ENCODE data around the gene AFF4.
A peak's percentile ranks its signal among the peaks of the same experiment; 100 is the strongest.
"Not testable (repeated sequence)": the region's sequence is repeated elsewhere in the genome, so short reads cannot be mapped to it uniquely, and the experiment has no call there.

The AFF4 gene

DNA sequence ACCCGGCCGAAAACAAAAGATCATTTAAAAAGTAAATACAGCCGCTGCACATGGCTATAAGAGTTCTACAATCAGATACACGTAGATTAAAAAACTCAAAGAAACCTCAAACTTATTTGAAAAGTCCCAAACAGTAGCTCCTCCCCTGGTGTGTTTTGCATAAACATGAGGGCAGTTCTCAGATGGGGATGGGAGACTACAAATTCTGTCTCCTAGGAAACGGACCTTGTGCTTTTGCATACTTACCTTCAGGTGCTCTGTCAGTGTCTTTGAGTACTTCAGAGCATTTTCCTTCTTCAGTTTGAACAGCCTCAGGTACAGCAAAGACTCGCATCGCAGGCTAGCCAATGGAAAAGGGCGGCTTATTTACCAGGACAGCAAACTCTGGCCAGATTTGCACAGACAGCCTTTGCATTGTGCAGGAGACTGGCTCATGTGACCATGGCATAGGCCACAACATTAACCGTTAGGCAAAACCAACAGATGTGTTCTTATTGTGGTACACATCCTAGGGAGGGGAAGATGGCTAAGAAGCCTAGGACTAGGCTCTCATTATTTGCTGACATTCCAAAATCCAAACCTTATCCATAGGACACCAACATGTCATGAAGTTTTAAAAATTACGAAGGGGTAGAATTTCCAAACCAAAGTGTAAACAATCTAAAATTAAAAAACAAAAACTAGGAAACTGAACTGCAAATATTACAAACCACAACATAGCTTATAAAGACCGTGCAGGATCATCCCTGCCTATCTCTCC, 77.2 kb downstream of the AFF4 start:
- DNase-seq (ENCODE audit: low spot score): no peak

DNA sequence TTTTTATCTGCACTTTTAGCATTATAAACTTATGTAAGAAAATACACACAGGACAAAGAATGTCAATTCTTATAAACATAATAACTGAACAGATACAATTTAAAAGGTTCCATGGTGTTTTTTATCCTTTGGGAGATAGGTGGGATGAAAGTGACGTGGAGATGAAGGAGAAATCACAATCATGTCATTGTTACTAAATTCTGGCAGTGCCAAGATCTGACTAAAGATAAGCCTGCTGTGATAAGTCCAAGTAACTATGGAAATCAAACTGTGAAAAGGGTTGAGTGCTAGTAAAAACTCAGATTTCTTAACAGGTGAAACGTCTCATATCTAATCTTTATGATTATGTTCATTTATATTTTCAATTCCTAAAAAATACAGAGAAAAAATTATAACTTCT, 78.9 kb downstream of the AFF4 start:
- DNase-seq (ENCODE audit: low spot score): no peak

DNA sequence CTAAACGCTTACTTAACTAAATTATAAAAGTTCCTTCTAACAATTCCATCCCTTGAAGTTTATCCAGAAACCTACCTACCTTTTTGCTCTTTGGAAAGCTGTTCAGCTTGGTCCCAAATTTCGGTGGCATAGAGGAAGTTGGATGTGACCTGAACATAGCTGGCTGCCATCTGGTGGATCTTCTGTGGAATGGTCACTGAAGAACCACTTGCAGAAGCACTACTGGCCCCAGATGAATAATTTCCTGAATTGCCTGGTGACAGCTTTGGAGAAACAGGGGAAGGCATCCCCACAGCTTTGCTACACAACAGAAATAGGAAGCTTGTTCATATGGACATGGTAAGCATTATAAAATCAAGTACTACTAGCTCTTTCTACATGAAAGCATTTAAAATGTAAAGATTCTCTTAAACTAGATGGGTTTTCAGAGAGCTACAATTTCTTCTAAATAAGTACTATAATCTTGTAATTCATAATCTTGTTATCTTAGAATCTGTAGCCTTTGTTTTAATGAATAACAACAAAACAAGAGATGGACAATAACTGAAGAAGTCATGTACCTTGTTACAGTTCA, 80.1 kb downstream of the AFF4 start:
- peak; percentile 91 for DNase-seq (ENCODE audit: low spot score)

DNA sequence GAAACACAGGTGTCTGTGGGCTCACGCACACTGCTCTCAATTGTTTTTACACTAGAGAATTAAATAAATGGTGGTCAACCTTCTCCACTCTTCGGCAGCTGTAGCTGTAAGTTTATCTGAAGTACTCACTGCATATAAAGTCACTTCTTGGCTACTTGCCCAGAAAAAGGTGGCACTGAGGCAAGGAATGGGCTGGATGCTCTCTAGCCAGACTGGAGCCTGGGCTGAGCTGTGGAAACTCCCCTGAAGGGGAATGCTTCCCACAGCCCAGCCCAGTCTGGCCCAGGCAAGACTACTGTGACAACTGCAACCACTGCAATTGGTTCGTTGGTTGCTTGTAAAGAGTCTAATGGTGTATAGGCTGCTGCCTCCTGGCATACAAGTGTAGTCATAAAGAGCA, 85.5 kb downstream of the AFF4 start:
- peak; percentile 41 for DNase-seq (ENCODE audit: low spot score)

DNA sequence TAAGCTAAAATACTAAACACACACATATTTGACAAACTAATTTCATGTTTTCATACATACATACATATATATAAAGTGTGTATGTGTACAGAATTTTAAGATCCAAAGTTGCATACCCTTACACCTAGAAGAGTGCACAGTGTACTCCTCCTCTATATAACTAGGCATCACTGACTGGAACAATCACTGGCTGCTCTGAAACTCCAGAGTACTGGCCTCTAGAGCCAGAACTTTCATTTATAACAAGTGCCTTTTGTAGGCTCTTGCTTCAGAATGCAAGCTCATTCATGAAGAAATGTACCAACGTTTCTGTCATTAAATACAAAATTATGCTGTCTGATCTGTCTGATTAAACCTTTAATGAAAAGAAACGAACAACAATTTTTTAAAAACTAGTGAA, 86.0 kb downstream of the AFF4 start:
- DNase-seq (ENCODE audit: low spot score): no peak

DNA sequence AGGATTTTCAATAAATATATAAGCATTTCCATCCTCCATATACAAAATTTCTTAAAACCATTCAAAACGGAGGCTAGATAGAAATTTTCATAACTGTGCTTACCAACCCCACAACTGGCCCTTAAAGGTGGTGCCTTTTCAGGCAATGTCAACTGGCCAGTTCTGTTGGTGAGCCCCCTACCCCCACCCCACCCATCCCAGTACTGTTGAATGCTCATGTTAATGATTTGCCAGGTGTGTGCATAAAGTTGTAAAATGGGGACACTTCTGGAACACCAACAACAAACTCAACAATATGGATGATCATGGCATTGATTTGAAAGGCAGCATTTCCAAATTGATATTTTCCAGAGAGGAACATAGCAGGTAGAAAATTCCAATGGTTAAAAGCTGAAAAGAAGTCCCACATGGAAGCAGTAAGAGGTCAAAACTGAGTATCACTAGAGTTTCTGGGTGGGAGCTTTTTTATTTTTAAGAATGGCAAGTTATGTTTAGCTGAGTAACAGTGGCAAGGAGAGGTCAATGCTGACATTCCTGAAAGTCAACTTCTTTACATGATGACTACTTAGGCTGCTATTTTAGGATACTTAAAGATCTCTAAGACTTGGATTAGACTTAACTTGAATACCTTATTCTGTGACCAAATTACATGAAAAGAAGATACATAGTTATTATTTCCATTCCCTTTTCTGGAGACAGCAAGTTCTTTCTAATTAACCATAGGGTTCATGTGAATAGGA, 87.2 kb downstream of the AFF4 start:
- DNase-seq (ENCODE audit: low spot score): no peak

DNA sequence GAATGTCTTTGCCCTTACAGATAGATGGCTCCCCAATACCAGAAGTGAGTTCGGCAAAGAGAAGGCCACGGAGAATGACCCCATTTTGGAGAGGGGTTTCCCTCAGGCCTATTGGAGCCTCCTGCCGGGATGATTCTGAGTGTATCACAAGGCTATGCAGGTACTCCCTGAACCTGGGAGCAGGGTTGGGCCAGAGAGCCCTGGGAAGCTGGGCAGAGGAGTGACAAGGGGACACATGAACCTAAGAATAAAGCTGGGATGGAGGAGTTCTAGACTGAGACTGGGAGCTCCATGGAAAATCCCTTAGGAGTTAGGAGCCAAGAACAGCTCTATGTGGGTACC, 89.5 kb downstream of the AFF4 start:
- DNase-seq (ENCODE audit: low spot score): no peak

DNA sequence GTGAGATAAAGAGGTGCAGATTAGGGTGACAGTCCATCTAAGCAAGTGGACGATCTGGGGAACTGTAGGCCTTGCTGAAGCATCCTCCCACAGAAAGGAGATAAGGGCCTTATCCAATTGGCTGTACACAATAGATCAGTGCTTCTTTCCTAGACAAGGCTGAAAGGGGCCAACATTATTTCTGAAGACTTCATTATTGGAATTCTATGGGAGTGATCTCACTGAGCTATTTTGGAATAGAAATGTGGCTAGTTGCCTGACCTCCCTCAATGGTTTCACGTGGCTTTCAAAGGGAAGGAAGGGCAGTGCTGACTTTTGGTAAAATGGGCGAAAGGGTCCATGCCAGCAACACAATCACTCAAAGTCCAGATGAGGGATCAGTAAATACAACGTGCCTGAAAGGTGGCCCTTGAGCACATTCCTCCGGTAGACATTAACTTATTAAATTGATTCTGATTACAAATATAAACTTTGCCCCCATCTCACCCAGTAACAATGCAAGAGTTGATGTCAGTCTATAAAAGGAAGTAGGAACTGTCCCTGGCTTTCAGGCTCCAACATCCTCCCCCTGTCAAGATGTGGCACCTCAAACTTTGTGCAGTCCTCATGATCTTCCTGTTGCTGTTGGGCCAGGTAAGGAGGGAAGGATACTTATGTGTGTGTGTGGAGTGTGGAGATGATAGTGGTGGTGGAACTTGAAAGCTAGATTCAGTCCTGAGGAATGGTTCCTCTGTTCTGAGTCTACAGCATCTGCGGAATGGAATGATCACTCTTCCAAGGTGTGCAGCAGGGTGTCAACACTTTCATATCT, 90.1 kb downstream of the AFF4 start, which contains the start of gene LEAP2:
TSS of gene LEAP2 (plus strand) at position 550 of the 811 bp plus-strand sequence. CDS start at position 577, 27 bp downstream.
- DNase-seq (ENCODE audit: low spot score): no peak

DNA sequence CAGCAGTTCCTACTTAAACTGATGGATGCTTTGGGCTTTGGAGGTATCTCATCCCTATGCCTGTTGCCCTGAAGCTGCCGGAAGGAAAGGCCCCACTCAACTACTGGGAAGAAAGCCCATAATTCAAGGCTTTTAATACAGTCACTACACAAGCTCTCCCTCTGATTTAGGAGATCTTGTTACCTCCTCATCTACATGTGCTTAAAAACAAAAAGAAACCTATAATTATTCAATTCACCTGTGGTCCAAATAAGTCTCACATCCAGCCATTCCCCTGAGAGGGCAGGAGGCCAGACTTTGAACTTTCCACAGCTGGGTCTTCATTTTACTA, 90.7 kb downstream of the AFF4 start:
- DNase-seq (ENCODE audit: low spot score): no peak

DNA sequence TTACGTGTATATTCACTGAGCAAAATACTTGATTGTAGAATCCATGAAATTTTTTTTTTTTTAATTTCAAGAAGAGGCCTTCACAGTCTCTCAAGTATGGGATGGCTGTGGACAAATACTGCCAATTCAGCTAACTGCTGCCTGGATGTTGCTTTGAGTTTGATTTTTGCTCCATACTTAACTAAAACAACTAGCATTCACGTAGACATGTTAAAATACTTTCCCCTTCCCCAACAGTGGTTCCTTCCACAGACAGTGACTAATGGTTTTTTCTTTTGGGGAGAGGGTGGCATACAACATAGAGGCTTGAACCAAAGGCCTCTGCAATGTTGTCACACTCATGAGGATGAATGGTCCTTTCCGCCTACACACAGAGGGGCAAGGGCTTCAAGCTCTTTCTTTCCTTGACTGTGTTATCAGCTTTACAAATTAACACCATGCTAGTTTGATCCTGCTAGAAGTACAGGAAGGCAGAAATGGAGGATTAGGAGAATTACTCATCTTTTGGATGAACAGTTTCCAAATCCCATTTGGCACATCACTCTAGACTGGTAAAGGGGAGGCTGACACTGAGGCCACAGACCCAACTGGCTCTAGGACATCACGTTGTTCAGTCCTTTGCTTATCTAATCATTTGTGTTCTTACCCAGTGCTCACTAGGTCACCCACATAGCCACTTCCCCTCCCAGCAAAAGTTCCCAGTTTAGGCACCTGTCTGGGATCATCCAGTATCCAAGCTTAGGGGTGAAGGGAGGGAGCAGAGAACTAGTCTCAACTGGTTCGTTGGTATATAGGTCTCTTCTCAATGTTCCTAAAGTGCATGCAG, 91.8 kb downstream of the AFF4 start:
- no peak for DNase-seq (ENCODE audit: low spot score)

DNA sequence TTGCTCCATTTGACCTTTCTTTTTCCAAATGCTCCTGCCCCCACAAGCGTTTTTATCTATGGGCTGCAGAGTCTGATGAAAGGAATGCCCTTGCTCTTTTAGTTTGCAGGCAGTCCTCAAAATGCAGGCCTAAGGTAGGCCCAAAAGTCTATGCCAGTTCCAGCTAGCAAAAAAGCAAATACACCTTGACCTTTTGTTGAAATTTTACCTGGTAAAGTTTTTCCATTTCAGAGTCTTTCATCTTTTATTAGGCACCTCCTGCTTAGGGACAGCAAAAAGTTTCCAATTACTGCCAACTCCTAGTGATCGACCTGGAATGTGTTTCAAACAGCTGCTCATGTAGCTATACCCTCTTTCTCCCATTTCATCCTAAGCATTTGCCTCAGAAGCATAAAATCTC, 92.6 kb downstream of the AFF4 start:
- DNase-seq (ENCODE audit: low spot score): no peak

DNA sequence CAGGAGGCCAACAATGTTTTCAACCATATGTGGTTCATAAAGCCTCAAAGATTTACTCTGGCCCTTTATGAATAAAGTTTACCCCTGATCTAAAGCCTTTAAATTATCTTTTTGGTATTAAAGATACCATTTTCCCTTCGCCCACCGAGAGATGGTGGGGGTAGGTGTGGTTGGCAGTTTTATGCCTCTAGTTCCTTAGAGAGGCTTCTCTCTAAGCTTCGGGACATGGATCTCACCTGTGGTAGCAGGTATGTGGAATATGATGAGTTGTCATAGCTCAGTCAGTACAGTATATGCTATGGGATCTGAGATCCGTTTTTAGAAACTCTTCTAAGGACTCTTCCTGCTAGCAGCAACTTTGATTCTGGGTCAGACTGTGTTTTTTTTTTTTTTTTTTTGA, 94.7 kb downstream of the AFF4 start:
- DNase-seq (ENCODE audit: low spot score): no peak

DNA sequence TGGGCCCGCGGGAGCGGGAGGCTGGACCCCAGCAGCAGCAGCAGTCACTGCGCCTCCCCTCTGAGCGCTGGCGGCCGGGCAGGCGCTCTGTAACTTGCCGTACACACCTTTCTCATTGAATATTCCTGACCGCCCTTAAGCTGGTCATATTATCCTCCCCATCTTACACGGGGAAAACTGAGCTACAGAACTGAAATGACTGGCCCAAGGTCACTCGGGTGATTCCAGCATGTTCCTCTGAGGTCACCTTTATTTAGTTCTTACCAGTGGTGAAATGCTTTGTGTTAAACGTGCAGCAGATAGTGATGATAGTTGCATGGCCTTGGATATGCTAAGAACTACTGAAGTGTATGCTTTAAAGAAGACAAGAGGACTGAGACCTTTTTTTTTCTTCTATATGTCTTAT, 96.4 kb downstream of the AFF4 start:
- DNase-seq (ENCODE audit: low spot score): no peak

DNA sequence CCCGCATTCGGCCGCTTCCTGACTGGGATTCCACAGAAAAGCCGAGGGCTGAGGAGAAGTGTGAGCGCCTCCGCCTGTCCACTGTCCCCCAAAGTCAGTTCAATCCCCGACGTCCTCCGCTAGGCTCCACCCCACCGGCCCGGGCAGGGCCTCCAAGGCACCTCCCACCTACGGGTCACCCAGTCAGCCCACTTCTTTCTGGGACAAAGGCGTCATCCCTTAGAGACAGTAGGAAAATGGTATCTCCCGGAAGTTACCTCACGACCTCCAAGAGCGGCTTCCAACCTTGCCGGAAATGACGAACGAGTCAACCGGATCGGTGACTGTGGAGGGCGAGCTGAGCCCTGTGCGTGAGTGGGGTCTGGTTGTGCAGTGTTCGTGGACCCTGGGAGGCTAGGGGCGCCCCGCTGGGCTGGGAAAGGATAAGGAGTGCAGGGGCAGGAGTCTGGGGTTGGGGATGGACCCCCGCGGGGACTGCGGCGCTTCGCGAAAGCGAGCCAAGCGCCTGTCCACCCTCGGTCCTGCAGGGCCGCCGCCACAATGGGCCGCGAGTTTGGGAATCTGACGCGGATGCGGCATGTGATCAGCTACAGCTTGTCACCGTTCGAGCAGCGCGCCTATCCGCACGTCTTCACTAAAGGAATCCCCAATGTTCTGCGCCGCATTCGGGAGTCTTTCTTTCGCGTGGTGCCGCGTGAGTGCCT, 96.9 kb downstream of the AFF4 start, which contains the start of the genes GDF9 and UQCRQ:
TSS of gene GDF9 (minus strand) at position 128 of the 704 bp plus-strand sequence. CDS start 1,936 bp downstream, outside the sequence.
TSS of gene UQCRQ (plus strand) at position 301 of the 704 bp plus-strand sequence. CDS start at position 541, 240 bp downstream.
- peak; percentile 100 for DNase-seq (ENCODE audit: low spot score)

DNA sequence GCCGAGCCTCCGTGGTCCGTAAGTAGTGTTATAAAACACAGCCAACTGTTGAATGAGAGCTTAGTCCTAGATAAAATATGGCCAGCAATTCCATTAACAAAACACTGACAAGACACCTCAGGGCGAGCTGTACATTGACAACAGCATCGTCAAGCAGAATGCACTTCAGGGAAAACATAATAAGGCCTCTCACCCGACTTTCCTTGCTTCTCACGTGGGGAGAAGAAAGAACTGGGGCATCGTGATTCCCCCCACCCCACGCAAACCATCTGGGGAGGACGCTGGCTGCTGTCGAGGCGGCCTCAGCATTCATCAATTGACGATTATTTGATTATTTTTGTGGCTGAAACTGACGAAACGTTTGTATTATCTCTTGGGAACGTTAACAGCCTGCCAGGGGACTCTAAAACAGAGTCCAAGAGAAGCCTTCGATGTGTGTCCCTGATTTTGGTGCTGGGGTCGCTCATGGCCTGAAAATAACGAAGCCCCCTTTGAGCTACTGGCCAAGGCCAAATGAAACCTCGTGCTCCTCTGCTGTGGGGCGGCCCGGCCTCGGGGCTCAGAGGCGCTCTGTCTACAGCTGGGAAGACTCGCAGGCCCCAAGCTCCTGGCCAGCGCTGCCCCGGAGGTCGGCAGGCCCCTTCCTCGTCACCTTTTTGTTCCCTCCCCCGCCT, 97.6 kb downstream of the AFF4 start:
- DNase-seq (ENCODE audit: low spot score): no peak

DNA sequence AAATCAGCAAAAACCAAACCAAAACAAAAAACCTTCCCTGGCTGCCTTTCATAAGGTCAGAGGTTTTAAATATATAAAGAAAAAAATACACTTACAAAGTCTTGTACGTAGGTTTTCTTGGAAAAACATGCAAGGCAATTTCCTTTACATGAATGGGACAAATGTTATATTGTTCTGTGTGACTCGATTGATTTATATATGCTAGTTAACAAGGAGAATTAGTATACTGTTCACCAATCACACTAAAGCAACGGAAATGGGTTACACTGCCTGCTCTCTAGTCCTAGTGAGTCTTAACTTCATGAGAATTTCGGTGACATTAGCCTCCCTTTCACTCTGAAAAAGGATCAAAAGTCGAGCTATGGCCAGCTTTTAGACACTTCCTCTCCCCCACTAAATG, 102.7 kb downstream of the AFF4 start:
- DNase-seq (ENCODE audit: low spot score): no peak

DNA sequence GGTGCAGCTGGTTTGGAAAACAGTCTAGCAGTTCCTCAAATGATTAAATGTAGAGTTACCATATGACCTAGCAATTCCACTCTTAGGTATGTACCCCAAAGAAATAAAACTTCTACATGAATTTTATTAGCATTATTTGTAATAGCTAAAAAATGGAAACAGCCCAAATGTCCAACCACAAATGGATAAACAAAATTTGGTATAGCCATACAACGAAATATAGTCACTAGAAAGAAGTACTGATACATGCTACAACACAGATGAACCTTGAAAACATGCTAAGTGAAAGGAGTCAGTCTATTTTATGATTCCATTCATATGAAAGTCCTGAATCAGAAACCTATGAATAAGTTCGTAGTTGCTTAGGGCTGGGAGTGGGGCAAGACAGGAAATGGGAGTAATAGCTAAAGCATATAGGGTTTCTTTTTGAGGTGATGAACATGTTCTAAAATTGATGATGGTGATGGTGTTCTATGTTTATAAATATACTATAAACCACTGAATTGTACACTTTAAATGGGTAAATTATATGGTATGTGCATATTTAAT, 103.5 kb downstream of the AFF4 start:
- DNase-seq (ENCODE audit: low spot score): no peak

DNA sequence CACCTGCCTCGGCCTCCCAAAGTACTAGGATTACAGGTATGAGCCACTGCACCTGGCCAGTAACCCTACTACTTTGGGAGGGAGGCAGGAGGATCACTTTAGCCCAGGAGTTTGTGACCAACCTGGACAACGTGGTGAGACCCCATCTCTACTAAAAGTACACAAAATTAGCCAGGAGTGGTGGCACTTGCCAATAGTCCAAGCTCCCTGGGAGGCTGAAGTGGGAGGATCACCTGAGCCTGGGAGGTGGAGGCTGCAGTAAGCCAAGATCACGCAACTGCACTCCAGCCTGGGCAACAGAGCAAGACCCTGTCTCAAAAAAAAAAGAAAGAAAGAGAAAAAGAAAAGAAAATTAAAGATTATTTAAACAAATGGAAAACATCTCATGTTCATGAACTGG, 107.4 kb downstream of the AFF4 start:
- DNase-seq (ENCODE audit: low spot score): no peak

DNA sequence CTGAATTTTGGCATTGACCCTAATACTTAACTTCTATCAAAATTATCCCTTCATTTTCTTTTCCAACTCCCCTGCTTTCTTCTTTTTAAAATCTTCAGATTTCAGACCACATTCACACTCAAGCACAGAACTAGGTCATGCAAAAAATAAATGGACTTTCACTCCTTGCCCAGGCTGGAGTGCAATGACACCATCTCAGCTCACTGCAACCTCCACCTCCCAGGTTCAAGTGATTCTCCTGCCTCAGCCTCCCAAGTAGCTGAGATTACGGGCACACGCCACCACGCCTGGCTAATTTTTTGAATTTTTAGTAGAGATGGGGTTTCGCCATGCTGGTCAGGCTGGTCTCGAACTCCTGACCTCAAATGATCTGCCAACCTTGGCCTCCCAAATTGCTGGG, 108.4 kb downstream of the AFF4 start:
- not testable (repeated sequence) for DNase-seq (ENCODE audit: low spot score)

DNA sequence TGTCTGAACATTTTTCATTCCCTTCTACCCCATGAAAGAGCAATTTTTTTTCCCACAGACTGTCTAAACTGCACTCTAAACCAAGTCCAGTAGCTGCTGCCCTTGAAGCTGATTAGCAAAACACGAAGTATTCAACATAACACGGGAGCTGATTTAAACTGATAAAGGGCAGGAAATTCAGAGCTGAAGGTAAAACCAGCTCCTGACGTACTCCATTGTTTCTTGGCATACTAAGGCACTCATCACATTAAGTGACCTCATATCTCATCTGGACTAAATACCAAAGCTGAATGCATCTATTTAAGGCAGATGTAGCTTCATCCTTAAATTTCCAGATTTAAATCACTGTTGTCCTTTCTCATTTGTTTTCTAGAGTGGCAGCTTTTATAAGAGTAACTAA, 109.1 kb downstream of the AFF4 start:
- DNase-seq (ENCODE audit: low spot score): no peak
